HepG2 (cell line): ENCODE measurements around the gene XPNPEP1. TPM values are rescaled to one million over a fixed set of nuclear protein-coding genes. Genes with fewer than 3 reads are reported as not detected.

Experiments
- ATAC-seq: fragments of 200-7000 bp; cut with Tn5 transposase; 3 replicates; pipeline ENCODE4 v1.9.1; 2020; ENCODE audit warnings: mild to moderate bottlenecking, moderate library complexity
- BruUV-seq: library from RNA; stranded (reverse); fragments of 400-500 nt; replicated peaks from 2 replicates; lab custom pipeline; 2021; lab: Mats Ljungman, UMichigan
- CTCF ChIA-PET: fragments of 300-600 bp; formaldehyde crosslinking; extraction: SDS; loops from one replicate; lab custom pipeline; 2021; ENCODE audit warnings: low total read pairs, inconsistent platforms, low intra/inter-chr PET ratio; lab: Yijun Ruan, JAX
- POLR2A ChIA-PET: fragments of 350-600 bp; sonication (Branson Sonifier 250); formaldehyde crosslinking; loops from one replicate; lab custom pipeline; 2020; ENCODE audit warnings: antibody characterized with exemption, inconsistent platforms; lab: Yijun Ruan, JAX
- DNase-seq: peaks from one replicate; pipeline ENCODE4 v3.0.0-alpha.2; 2015; ENCODE audit warnings: low spot score
- FAIRE-seq: peaks from 3 replicates; lab custom pipeline; 2011; peaks lifted over from hg19 to GRCh38; lab: Jason Lieb, UNC
- H2AFZ ChIP-seq: one replicate; pipeline ENCODE4 v1.6.1; 2011; ENCODE audit warnings: low read length, inconsistent platforms
- H3K27ac ChIP-seq: fragments of 300-600 bp; 3 replicates; pipeline ENCODE4 v1.8.0; 2011; ENCODE audit warnings: mixed run types, mild to moderate bottlenecking, mixed read lengths, low read length, inconsistent platforms; ENCODE audit not compliant: insufficient read depth; ENCODE audit errors: extremely low read length
- H3K27me3 ChIP-seq, 2 experiments: fragments of 200-600 bp in 1 of 2; 2 replicates in 1 of 2; 3 replicates in 1 of 2; pipeline versions ENCODE4 v1.6.0 to v1.8.0; 2011; ENCODE audit warnings: low read length in 2 of 2, mild to moderate bottlenecking in 2 of 2, moderate library complexity in 2 of 2, inconsistent platforms in 1 of 2; ENCODE audit not compliant: insufficient read depth in 2 of 2, control insufficient read depth in 1 of 2
- H3K36me3 ChIP-seq, 2 experiments: fragments of 200-600 bp in 1 of 2; replicated peaks in 1 of 2; 2 replicates in 1 of 2; 3 replicates in 1 of 2; pipeline versions ENCODE4 v1.5.1 to v1.8.0; 2011; ENCODE audit warnings: low read length in 2 of 2, inconsistent platforms in 1 of 2; ENCODE audit not compliant: insufficient read depth in 2 of 2, control insufficient read depth in 1 of 2
- H3K4me1 ChIP-seq: 2 replicates; pipeline ENCODE4 v1.5.1; 2012; ENCODE audit warnings: low read length, inconsistent platforms; ENCODE audit not compliant: insufficient read depth
- H3K4me2 ChIP-seq: 2 replicates; pipeline ENCODE4 v1.6.0; 2011; ENCODE audit warnings: low read depth, low read length, inconsistent platforms
- H3K4me3 ChIP-seq, 3 experiments: fragments of 200-600 bp in 1 of 3; sonication (generic), shearing (Covaris generic) in 1 of 3; replicated peaks in 1 of 3; 2 replicates each; pipeline ENCODE4 v1.5.1; 2011 to 2016; ENCODE audit warnings: low read length in 3 of 3, inconsistent platforms in 2 of 3, low read depth in 2 of 3, mild to moderate bottlenecking in 2 of 3, control low read depth in 1 of 3, mixed read lengths in 1 of 3; ENCODE audit not compliant: insufficient read depth in 1 of 3
- H3K79me2 ChIP-seq: one replicate; pipeline ENCODE4 v1.6.1; 2011; ENCODE audit warnings: low read length, inconsistent platforms; ENCODE audit not compliant: insufficient read depth
- H3K9ac ChIP-seq: 2 replicates; pipeline ENCODE4 v1.6.0; 2011; ENCODE audit warnings: mild to moderate bottlenecking, low read depth, low read length, inconsistent platforms; ENCODE audit not compliant: insufficient read depth
- H3K9me3 ChIP-seq: 2 replicates; pipeline ENCODE4 v1.5.1; 2012; ENCODE audit warnings: mild to moderate bottlenecking, low read length
- H4K20me1 ChIP-seq: 2 replicates; pipeline ENCODE4 v1.6.0; 2011; ENCODE audit warnings: inconsistent platforms, mild to moderate bottlenecking, low read length, moderate library complexity; ENCODE audit not compliant: insufficient read depth
- ASH2L ChIP-seq: fragments of 300-600, 200-600 bp; sonication (generic); IDR thresholded peaks from 2 replicates; pipeline ENCODE4 v1.7.0; 2017; ENCODE audit warnings: low read depth, mild to moderate bottlenecking, moderate library complexity, mixed read lengths, low read length; ENCODE audit not compliant: insufficient read length
- CREB3 ChIP-seq: sonication (generic); formaldehyde crosslinking; IDR thresholded peaks from 2 replicates; pipeline ENCODE4 v1.5.0; 2020; ENCODE audit warnings: missing genetic modification reagents
- PAXIP1 ChIP-seq: sonication (generic); formaldehyde crosslinking; conservative IDR thresholded peaks from 2 replicates; pipeline ENCODE4 v1.4.0; 2020; ENCODE audit warnings: mild to moderate bottlenecking, missing genetic modification reagents, moderate library complexity
- POLR2AphosphoS5 ChIP-seq: IDR thresholded peaks from 2 replicates; pipeline ENCODE4 v1.6.1; 2012; ENCODE audit warnings: low read depth, low read length
- RFXANK ChIP-seq: IDR thresholded peaks from 2 replicates; pipeline ENCODE4 v1.6.1; 2016
- ZBTB7A ChIP-seq: sonication (generic); formaldehyde crosslinking; IDR thresholded peaks from 2 replicates; pipeline ENCODE4 v1.8.0; 2022; ENCODE audit warnings: mild to moderate bottlenecking, missing genetic modification reagents
- ZFYVE20 ChIP-seq: sonication (generic); formaldehyde crosslinking; IDR thresholded peaks from 2 replicates; pipeline ENCODE4 v1.8.0; 2023; ENCODE audit warnings: low read depth, mild to moderate bottlenecking, moderate library complexity, missing genetic modification reagents, borderline replicate concordance
- ZNF816 ChIP-seq: sonication (generic); formaldehyde crosslinking; IDR thresholded peaks from 2 replicates; pipeline ENCODE4 v1.8.0; 2022; ENCODE audit warnings: missing genetic modification reagents, mild to moderate bottlenecking, borderline replicate concordance
- WGBS: methylation state at CpG from one replicate; pipeline ENCODE4 v1.1.6; 2017; ENCODE audit warnings: low lambda C conversion rate; 5-methylcytosine and 5-hydroxymethylcytosine counted together
- in situ Hi-C: cut with HindIII; loops from 2 replicates; pipeline ENCODE4 v1.10.0; 2017; ENCODE audit warnings: low pct_unique_long_range_greater_than_20kb; ENCODE audit not compliant: extremely low pct_ligation_motif_present
- intact Hi-C: fragments of 100-400 bp; cut with micrococcal nuclease; formaldehyde crosslinking; loops from one replicate; pipeline ENCODE4 v1.10.0; 2022; ENCODE audit not compliant: unreplicated experiment
- polyA plus RNA-seq, 8 experiments: library from polyadenylated mRNA; depleted of rRNA in 3 of 8; stranded (reverse) in 7 of 8; unstranded in 1 of 8; fragments of >200 nt; fragmentation: Illumina TruSeq in 4 of 8; extraction: Trizol in 4 of 8; gene quantifications; 2 replicates each; pipeline versions ENCODE4 v1.2.1 to v1.2.3, GENCODE V29; 2011 to 2016; ENCODE audit warnings: low read depth in 4 of 8, missing spikeins in 1 of 8, mixed read lengths in 1 of 8; ENCODE audit not compliant: insufficient read depth in 1 of 8
- total RNA-seq, 5 experiments: library from RNA; depleted of rRNA; stranded (reverse); fragments of >200 nt; fragmentation: Illumina TruSeq; extraction: Trizol; gene quantifications; 2 replicates each; pipeline ENCODE4 v1.2.3, GENCODE V29; 2016; ENCODE audit warnings: low read depth in 1 of 5
- TF ChIP-seq, protein P1 (sequence below): IDR thresholded peaks from 2 replicates; pipeline ENCODE4 v1.6.1; 2012; ENCODE audit warnings: low read depth, low read length, improper control_type of control experiment

XPNPEP1 gene
- total and polyA plus RNA-seq, 2 of the 13 experiments (the other 11 are each of a cell fraction or from before 2014, with no cell fraction given), result 30.3 to 55.5 TPM

- Histone ChIP-seq H3K4me3 (no peak overlapping the region), H3K9ac (no peak overlapping the region), H3K4me1 (0 out of 2 replicates have a peak, but pooled peaks cover 10% of the 10 kb centered on the region), H3K79me2 (no peaks in the 10 kb centered on the region), H3K36me3 (no peaks in the 10 kb centered on the region), H3K27ac (no peak overlapping the region), H2AFZ (no peak overlapping the region), H4K20me1 (no peaks in the 10 kb centered on the region), H3K27me3 (no peaks in the 10 kb centered on the region), H3K9me3 (no peaks in the 10 kb centered on the region)
- FAIRE-seq, result no peak
- CTCF ChIA-PET, result no interaction called here
- no peak for DNase-seq
- intact Hi-C loops (no loop called here), in situ Hi-C loops (no loop called here)
- no TSS peak for BruUV-seq
- 82% methylated on average over 2 of the region's 2 CpGs for WGBS
- POLR2A ChIA-PET, result no interaction called here
- no peak for ATAC-seq
- TF ChIP-seq POLR2AphosphoS5 (no peak), ZFYVE20 (no peak), ZNF816 (no peak), CREB3 (CRISPR knock-in tag) (no peak)
- TF ChIP-seq, all 625 proteins: peak for 0
- H3K4me2 ChIP-seq, result no peak overlapping the region
Observed at GRCh38 chr10:109958059-109958458, 34.7 kb upstream of the XPNPEP1 start.

DNA sequence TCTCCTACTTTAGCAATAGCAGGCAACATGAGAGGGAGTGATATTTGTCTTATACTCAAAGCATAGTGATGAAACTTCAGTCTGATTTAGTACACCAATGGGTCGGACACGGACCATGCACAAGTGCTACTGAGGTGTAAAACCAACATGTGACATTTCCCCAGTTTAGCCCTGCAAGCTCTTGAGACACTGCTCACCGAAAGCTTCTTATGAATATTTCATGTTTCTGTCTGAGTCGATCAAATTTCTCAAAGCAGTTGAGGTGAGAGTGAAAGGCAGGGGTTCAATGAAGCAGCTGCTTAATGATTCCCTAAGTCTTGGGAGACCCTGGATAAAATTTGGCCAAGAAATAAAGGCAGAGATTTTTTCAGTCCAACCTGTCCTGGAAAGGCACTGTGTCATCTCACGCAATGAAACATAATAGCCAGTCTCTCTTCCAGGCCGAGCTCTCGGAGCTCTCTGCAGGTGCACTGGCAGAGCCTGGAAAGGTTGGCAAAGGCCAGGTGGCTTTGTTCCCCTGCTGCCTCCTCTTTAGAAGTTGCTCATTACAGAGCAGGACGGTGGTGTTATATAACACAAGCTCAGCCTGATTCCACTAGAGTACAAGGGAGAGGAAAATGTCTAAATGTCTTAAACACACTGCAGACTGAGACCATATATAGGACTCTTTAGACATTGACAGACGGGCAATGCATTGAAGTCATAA is 33.9 kb upstream of the XPNPEP1 start:
- Histone ChIP-seq H3K9me3 (no peaks in the 10 kb centered on the region), H3K4me2 (no peak overlapping the region), H3K27ac (no peak overlapping the region), H3K27me3 (no peaks in the 10 kb centered on the region), H3K4me3 (no peak overlapping the region), H3K79me2 (no peaks in the 10 kb centered on the region), H2AFZ (no peak overlapping the region), H3K36me3 (no peaks in the 10 kb centered on the region), H3K4me1 (0 out of 2 replicates have a peak, but pooled peaks cover 10% of the 10 kb centered on the region), H3K9ac (no peak overlapping the region), H4K20me1 (no peaks in the 10 kb centered on the region)
- FAIRE-seq (no peak), ATAC-seq (no peak), DNase-seq (no peak)
- BruUV-seq, result no TSS peak
- POLR2A ChIA-PET, result interaction anchor here (1.2 kb wide), 1 partner anchor 50 kb away, joined by 5 read pairs; the partner anchor contains the start of gene ADD3
- CTCF ChIA-PET, result interaction anchor here (0.7 to 1.5 kb wide), 3 partner anchors 21 to 59 kb away, joined by 3 to 15 read pairs (median 6); partner anchors contain the start of gene XPNPEP1
- in situ Hi-C loops, result no loop called here
- intact Hi-C loops, result loop anchor here (2.0 kb wide), 1 partner anchor 72 kb away; no protein-coding TSS in a partner anchor
- 89% methylated on average over 8 of the region's 9 CpGs for WGBS
- TF ChIP-seq PAXIP1 (CRISPR knock-in tag) (no peak), ASH2L (no peak), RFXANK (CRISPR knock-in tag) (no peak), ZBTB7A (CRISPR knock-in tag) (no peak)
- TF ChIP-seq, protein P1, sequence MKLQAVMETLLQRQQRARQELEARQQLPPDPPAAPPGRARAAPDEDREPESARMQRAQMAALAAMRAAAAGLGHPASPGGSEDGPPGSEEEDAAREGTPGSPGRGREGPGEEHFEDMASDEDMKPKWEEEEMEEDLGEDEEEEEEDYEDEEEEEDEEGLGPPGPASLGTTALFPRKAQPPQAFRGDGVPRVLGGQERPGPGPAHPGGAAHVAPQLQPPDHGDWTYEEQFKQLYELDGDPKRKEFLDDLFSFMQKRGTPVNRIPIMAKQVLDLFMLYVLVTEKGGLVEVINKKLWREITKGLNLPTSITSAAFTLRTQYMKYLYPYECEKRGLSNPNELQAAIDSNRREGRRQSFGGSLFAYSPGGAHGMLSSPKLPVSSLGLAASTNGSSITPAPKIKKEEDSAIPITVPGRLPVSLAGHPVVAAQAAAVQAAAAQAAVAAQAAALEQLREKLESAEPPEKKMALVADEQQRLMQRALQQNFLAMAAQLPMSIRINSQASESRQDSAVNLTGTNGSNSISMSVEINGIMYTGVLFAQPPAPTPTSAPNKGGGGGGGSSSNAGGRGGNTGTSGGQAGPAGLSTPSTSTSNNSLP, result no peak
